GM18907 (cell line): ENCODE results near the gene CCDC90B.
A peak's percentile ranks its signal among the peaks of the same experiment; 100 is the strongest.

Source experiments
- ATAC-seq: cut with Tn5 transposase; IDR thresholded peaks from one replicate; pipeline ENCODE4 v1.9.1; 2021; ENCODE audit warnings: mild to moderate bottlenecking, moderate library complexity; ENCODE audit not compliant: unreplicated experiment

CCDC90B gene

DNA sequence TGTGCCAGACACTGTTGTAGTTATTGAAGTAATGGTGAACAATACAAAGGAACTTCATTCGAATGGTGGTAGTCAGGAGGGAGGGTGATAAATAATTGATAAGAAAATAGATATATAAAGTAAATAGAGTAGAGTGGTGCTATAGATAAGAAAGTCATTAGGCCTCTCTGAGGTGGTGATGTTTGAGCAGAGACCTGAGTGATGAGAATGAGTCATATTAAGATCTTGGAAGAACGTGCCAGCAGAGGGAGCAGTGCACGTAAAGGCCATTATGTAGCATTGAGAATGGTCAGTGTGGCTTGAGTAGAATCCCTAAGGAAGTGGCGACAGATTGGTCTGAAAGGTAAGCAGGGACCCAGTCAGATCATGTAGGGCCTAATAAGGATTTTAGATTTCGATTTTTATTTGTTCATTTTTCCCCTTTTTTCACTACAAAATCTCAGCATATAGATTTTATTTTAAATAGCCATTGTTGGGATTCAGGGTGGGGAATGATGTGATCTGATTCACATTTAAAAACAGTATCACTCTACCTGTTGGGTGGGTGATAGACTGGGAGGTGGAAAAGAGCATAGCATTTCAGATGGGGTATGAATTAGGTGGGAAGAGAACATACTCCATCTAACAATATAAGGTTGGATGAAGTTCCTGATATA, 44.7 kb downstream of the CCDC90B start:
- ATAC-seq: peak; percentile 82

- no peak for ATAC-seq
Measured at GRCh38 chr11:83238111-83238510, 48.1 kb downstream of the CCDC90B start.

DNA sequence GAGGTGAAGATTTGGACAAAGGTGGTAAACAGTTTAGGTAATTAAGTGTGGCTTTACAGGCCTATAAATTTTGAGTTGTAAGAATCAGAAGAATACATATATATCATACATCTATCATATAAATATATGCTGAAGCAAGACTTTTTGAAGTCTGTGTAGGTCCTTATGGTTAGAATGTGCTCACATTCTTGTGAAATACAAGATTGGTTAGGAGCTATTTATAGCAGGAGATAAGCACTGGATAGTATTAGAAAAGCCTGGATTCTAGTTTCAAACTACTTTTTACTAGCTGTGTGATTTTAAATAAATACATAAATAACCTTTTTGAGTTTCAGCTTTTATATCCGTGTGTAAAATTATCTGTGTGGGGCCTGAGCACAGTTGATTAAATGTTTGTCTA, 50.3 kb downstream of the CCDC90B start:
- ATAC-seq: no peak

DNA sequence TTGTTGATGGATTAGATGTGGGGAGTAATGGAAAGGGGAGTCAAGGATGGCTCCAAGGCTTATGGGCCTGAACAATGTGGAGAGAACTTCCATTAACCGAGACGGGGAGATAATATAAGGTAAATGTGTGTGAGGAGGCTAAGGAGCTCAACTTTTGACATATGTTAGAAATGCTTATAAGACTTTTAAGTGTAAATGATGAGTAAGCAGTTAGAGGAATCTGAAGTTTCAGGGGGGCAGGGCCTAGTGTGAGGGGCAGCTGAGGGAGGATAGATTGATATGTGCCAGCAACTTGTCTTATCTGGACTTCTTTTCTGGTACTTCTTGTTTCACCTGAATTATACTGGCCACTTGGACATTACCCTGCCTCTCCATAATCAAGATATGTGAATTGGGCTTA, 62.7 kb downstream of the CCDC90B start:
- ATAC-seq: no peak

DNA sequence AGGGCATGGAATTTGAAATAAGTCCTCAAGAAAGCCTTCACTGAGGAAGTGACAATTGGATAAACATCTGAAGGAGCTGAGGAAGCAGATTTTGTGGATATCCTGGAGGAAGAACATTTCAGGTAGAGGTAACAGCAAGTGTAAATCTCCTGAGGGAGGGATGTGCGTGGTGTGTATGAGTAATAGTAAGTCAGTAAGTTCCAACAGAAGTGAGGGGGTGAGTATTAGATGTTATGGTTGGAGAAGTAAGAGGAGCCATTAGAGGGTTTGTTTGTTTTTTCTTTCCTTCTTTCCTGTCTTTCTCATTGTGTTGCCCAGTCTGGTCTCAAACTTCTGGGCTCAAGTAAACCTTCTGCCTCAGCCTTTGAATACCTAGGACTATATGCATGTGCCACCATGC, 63.7 kb downstream of the CCDC90B start:
- no peak for ATAC-seq

DNA sequence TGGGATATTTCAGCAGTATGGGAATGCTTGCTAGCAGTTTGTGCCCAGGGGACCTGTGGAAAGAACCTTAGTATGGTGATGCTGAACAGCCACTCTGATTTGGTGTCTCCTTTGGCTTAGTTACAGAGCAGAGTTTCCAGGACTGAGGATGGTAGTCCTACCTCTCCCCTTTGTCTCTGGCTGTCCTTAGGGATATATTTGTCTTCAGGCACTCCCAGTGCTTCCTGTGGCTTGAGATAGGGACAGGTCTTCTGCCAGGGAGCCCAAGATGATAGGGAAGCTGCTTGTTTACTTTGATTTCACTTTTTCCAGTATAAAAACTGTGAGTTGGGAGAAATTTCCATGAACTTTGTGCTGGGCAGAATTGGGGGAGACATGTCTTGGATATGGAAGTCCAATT, 64.5 kb downstream of the CCDC90B start:
- no peak for ATAC-seq

DNA sequence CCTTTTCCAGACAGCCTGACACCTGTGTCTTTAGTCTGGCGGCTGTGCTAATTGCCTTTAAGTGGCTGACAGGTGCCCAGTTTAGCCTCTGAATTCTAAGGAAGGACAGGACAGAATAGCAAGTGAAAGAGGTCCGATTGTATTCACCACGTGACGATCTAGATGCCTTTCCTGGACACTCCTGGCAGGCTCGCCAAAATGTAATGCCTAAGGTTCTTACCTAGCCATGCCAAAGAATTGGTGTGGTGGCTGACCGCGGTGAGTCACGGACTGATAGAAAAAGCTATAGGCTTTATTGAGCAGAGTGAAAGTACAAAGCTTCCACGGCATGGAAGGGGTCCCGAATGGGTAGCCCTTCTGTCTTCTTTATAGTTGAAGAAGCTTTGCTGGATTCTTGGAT, 65.9 kb downstream of the CCDC90B start:
- no peak for ATAC-seq

GRCh38 chr11:83219095-83219494, 67.1 kb downstream of the CCDC90B start:
- ATAC-seq: no peak
